Karpas-422 (cell line): ENCODE data around the gene AWAT2. TPM values are rescaled to one million over a fixed set of nuclear protein-coding genes. Genes with fewer than 3 reads are reported as not detected.

ENCODE experiments used
- DNase-seq: peaks from one replicate; pipeline ENCODE4 v3.0.0-alpha.2; 2015
- H2AFZ ChIP-seq: fragments of 200-600 bp; sonication (generic); 2 replicates; pipeline ENCODE4 v1.6.1; 2014; ENCODE audit warnings: antibody characterized with exemption, low read length, mixed read lengths
- H3K27ac ChIP-seq: fragments of 200-600 bp; sonication (generic); 2 replicates; pipeline ENCODE4 v1.5.1; 2014; ENCODE audit warnings: mild to moderate bottlenecking, low read length, moderate library complexity
- H3K27me3 ChIP-seq: fragments of 200-600 bp; sonication (generic); 2 replicates; pipeline ENCODE4 v1.6.1; 2014; ENCODE audit warnings: low read length, mixed read lengths
- H3K36me3 ChIP-seq: fragments of 200-600 bp; sonication (generic); 2 replicates; pipeline ENCODE4 v1.6.1; 2014; ENCODE audit warnings: low read length, mixed read lengths; ENCODE audit not compliant: insufficient read depth
- H3K4me1 ChIP-seq: fragments of 200-600 bp; sonication (generic); 2 replicates; pipeline ENCODE4 v1.6.1; 2014; ENCODE audit warnings: mild to moderate bottlenecking, low read length, mixed read lengths
- H3K4me2 ChIP-seq: fragments of 200-600 bp; sonication (generic); 2 replicates; pipeline ENCODE4 v1.6.1; 2014; ENCODE audit warnings: low read length, low read depth, mild to moderate bottlenecking; ENCODE audit not compliant: poor library complexity, severe bottlenecking
- H3K4me3 ChIP-seq: fragments of 200-600 bp; sonication (generic); 2 replicates; pipeline ENCODE4 v1.5.1; 2014; ENCODE audit warnings: mild to moderate bottlenecking, antibody characterized with exemption, low read length, mixed read lengths
- H3K79me2 ChIP-seq: fragments of 200-600 bp; sonication (generic); 2 replicates; pipeline ENCODE4 v1.6.1; 2014; ENCODE audit warnings: mild to moderate bottlenecking, low read length, mixed read lengths
- H3K9ac ChIP-seq: fragments of 200-600 bp; sonication (generic); 2 replicates; pipeline ENCODE4 v1.6.0; 2014; ENCODE audit warnings: low read length
- H3K9me2 ChIP-seq: fragments of 200-600 bp; sonication (generic), shearing (Covaris generic); replicated peaks from 2 replicates; pipeline ENCODE4 v1.6.0; 2014; ENCODE audit warnings: mild to moderate bottlenecking, low read length, moderate library complexity; ENCODE audit not compliant: insufficient read depth
- H3K9me3 ChIP-seq: fragments of 300-700, 200-600 bp; sonication (generic); 2 replicates; pipeline ENCODE4 v1.6.1; 2014; ENCODE audit warnings: low read length, mixed read lengths
- H4K20me1 ChIP-seq: fragments of 200-600 bp; sonication (generic); 2 replicates; pipeline ENCODE4 v1.6.1; 2014; ENCODE audit warnings: mild to moderate bottlenecking, antibody characterized with exemption, low read length, low read depth; ENCODE audit not compliant: insufficient read depth
- total RNA-seq: library from RNA; depleted of rRNA; stranded (reverse); fragments of >200 nt; shearing (Covaris generic); gene quantifications from 2 replicates; pipeline ENCODE4 v1.2.3, GENCODE V29; 2014; ENCODE audit warnings: low replicate concordance

Gene AWAT2
- total RNA-seq, 1 experiment from 2014 or later: not detected

- Histone ChIP-seq H3K9me3 (no peaks in the 10 kb centered on the region), H3K79me2 (no peaks in the 10 kb centered on the region), H3K9me2 (no peaks in the 10 kb centered on the region), H3K9ac (no peak overlapping the region), H2AFZ (no peak overlapping the region), H3K27me3 (no peaks in the 10 kb centered on the region), H3K4me2 (no peak overlapping the region), H4K20me1 (no peaks in the 10 kb centered on the region), H3K4me1 (no peaks in the 10 kb centered on the region), H3K4me3 (no peak overlapping the region), H3K36me3 (no peaks in the 10 kb centered on the region), H3K27ac (no peak overlapping the region)
- DNase-seq: no peak
These were observed 27.1 kb downstream of the AWAT2 start for GRCh38 chrX:70022616-70023015.

DNA sequence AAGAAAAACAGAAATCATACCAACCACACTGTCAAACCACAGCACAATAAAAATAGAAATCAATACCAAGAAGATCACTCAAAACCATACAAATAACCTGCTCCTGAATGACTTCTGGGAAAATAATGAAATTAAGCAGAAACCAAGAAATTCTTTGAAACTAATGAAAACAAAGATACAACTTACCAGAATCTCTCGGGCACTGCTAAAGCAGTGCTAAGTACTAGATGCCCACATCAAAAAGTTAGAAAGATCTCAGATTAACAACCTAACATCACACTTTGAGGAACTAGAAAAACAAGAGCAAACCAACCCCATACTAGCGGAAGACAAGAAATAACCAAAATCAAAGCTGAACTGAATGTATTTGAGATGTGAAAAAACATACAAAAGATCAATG, 33.2 kb downstream of the AWAT2 start:
- H2AFZ ChIP-seq: no peak overlapping the region
- no peak for DNase-seq
- H3K36me3 ChIP-seq: no peaks in the 10 kb centered on the region
- no peaks in the 10 kb centered on the region for H3K79me2 ChIP-seq
- H3K27ac ChIP-seq: no peak overlapping the region
- no peaks in the 10 kb centered on the region for H3K4me1 ChIP-seq
- H3K4me3 ChIP-seq: no peak overlapping the region
- no peak overlapping the region for H3K4me2 ChIP-seq
- H3K27me3 ChIP-seq: no peaks in the 10 kb centered on the region
- no peaks in the 10 kb centered on the region for H4K20me1 ChIP-seq
- no peaks in the 10 kb centered on the region for H3K9me2 ChIP-seq
- no peak overlapping the region for H3K9ac ChIP-seq
- no peaks in the 10 kb centered on the region for H3K9me3 ChIP-seq

GRCh38 chrX:70013466-70014381, 36.0 kb downstream of the AWAT2 start:
- Histone ChIP-seq H3K36me3 (no peaks in the 10 kb centered on the region), H3K4me2 (no peak overlapping the region), H3K4me1 (no peaks in the 10 kb centered on the region), H3K27ac (no peak overlapping the region), H3K9me2 (no peaks in the 10 kb centered on the region), H3K4me3 (no peak overlapping the region), H2AFZ (no peak overlapping the region), H3K9ac (no peak overlapping the region), H4K20me1 (no peaks in the 10 kb centered on the region), H3K9me3 (no peaks in the 10 kb centered on the region), H3K79me2 (no peaks in the 10 kb centered on the region), H3K27me3 (no peaks in the 10 kb centered on the region)
- DNase-seq: no peak

GRCh38 chrX:70012756-70013155, 37.0 kb downstream of the AWAT2 start:
- H3K36me3 ChIP-seq: no peaks in the 10 kb centered on the region
- no peaks in the 10 kb centered on the region for H4K20me1 ChIP-seq
- no peak for DNase-seq

GRCh38 chrX:70009970-70010369, 39.8 kb downstream of the AWAT2 start:
- Histone ChIP-seq H2AFZ (no peak overlapping the region), H3K27ac (no peak overlapping the region), H3K36me3 (no peaks in the 10 kb centered on the region), H3K4me3 (no peak overlapping the region), H3K9me2 (no peaks in the 10 kb centered on the region), H4K20me1 (no peaks in the 10 kb centered on the region), H3K4me2 (no peak overlapping the region), H3K9ac (no peak overlapping the region), H3K9me3 (no peaks in the 10 kb centered on the region), H3K27me3 (no peaks in the 10 kb centered on the region), H3K79me2 (no peaks in the 10 kb centered on the region), H3K4me1 (no peaks in the 10 kb centered on the region)
- DNase-seq: no peak

More at GRCh38 chrX:70012756-70013155, 37.0 kb downstream of the AWAT2 start:
- Histone ChIP-seq H3K9me3 (no peaks in the 10 kb centered on the region), H3K9ac (no peak overlapping the region), H3K4me3 (no peak overlapping the region), H3K27me3 (no peaks in the 10 kb centered on the region), H3K27ac (no peak overlapping the region), H2AFZ (no peak overlapping the region), H3K79me2 (no peaks in the 10 kb centered on the region), H3K4me2 (no peak overlapping the region), H3K4me1 (no peaks in the 10 kb centered on the region), H3K9me2 (no peaks in the 10 kb centered on the region)

DNA sequence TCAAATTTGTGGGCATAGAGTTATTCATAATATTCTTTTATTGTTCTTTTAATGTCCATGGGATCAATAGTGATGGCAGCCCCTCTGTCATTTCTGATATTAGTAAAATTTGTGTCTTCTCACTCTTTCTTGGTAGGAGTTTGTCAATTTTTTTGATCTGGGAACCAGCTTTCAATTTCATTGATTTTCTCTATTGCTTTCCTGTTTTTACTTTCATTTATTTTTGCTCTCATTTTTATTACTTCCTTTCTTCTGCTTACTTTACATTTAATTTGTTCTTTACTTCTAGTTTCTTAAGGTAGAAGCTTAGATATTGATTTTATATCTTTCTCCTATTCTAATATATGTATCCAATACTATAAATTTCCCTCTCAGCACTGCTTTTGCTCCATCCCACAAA, 40.7 kb downstream of the AWAT2 start:
- H3K4me2 ChIP-seq: no peak overlapping the region

GRCh38 chrX:70007946-70008345, 41.8 kb downstream of the AWAT2 start:
- Histone ChIP-seq H3K4me3 (no peak overlapping the region), H3K36me3 (no peaks in the 10 kb centered on the region), H3K9ac (no peak overlapping the region), H3K9me3 (no peaks in the 10 kb centered on the region), H4K20me1 (no peaks in the 10 kb centered on the region), H2AFZ (no peak overlapping the region), H3K4me1 (no peaks in the 10 kb centered on the region), H3K79me2 (no peaks in the 10 kb centered on the region), H3K4me2 (no peak overlapping the region), H3K27me3 (no peaks in the 10 kb centered on the region), H3K9me2 (no peaks in the 10 kb centered on the region), H3K27ac (no peak overlapping the region)
- DNase-seq: no peak

More for the DNA sequence above, 40.7 kb downstream of the AWAT2 start:
- H4K20me1 ChIP-seq: no peaks in the 10 kb centered on the region
- no peaks in the 10 kb centered on the region for H3K9me3 ChIP-seq
- H3K9me2 ChIP-seq: no peaks in the 10 kb centered on the region
- no peak overlapping the region for H3K9ac ChIP-seq
- no peak overlapping the region for H2AFZ ChIP-seq
- H3K4me1 ChIP-seq: no peaks in the 10 kb centered on the region
- no peaks in the 10 kb centered on the region for H3K36me3 ChIP-seq
- H3K27me3 ChIP-seq: no peaks in the 10 kb centered on the region
- no peak for DNase-seq
- H3K79me2 ChIP-seq: no peaks in the 10 kb centered on the region
- no peak overlapping the region for H3K4me3 ChIP-seq
- H3K27ac ChIP-seq: no peak overlapping the region

DNA sequence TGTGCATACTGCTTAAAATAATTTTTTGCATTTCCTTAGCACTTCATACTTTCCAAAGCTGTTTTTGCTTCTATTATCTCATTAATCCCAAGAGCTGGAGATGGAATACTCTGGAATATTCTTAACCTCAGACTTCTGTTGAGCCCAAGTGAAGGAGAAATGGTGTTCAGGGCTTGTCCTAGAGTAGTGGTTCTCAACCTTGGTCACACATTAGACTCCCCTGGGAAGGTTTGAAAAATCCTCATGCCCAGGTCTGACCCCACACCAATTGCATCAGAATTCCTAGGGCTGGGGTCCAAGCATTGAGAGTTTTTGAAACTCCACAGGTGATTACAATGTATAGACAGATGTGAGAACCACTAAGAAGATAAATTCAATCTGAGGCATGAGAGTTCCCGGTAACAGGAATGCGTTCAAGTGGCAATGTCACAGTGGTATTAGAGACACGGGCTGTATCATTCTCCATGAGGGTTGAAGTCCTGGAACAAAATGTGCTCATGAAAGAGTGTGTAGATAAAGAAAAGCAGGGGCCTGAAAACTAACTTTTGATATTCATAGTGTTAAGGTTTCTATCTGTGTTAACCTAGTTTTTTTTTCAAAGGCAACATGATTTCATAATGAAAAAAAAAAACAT, 47.9 kb downstream of the AWAT2 start:
- no peak overlapping the region for H3K27ac ChIP-seq
- no peaks in the 10 kb centered on the region for H3K27me3 ChIP-seq
- DNase-seq: no peak
- H3K9me2 ChIP-seq: no peaks in the 10 kb centered on the region
- H4K20me1 ChIP-seq: no peaks in the 10 kb centered on the region
- H2AFZ ChIP-seq: no peak overlapping the region
- H3K4me1 ChIP-seq: no peaks in the 10 kb centered on the region
- no peak overlapping the region for H3K4me2 ChIP-seq
- no peaks in the 10 kb centered on the region for H3K79me2 ChIP-seq
- no peak overlapping the region for H3K9ac ChIP-seq
- no peak overlapping the region for H3K4me3 ChIP-seq
- no peaks in the 10 kb centered on the region for H3K36me3 ChIP-seq
- H3K9me3 ChIP-seq: no peaks in the 10 kb centered on the region
